CD4-positive, alpha-beta T cell treated with Interleukin-10 for 1 hour (primary cell): ENCODE data around the gene ACE.

Experiments used
- DNase-seq: peaks from one replicate; pipeline ENCODE4 v3.0.0-alpha.2; 2020

Gene ACE

GRCh38 chr17:63476854-63477479 lies at the start of gene ACE:
ACE (plus strand) TSS chr17:63477061; CDS start chr17:63477095, 34 bp downstream.
- DNase-seq = peak; percentile 53

- no peak for DNase-seq
These were observed 47.1 kb upstream of the ACE start for GRCh38 chr17:63429766-63430165.

DNA sequence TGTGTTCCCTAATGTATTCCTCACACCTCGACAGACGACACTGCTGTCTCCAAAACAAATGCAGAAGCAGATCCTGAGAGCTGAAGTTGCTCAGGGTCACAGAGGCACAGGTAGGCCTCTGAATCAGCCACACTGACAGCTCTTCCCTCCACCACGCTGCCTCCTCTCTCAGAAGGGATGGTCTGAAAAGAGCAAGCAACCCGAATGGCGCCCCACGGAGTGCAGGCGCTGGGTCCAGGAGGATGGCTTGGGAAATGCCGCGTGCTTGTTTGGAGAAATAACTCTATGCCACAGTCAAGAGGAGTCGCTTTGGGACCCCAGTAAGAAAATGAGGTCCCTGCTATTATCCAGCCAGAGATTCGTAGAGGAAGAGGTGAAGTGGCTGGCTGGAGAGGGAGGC lies 46.6 kb upstream of the ACE start:
- no peak for DNase-seq

GRCh38 chr17:63431618-63431938 lies 45.3 kb upstream of the ACE start:
- no peak for DNase-seq

GRCh38 chr17:63431939-63432804 lies 44.7 kb upstream of the ACE start:
- no peak for DNase-seq

- DNase-seq = no peak
These were observed 42.9 kb upstream of the ACE start for GRCh38 chr17:63433746-63434591.

- DNase-seq = peak; percentile 61
These were observed 41.8 kb upstream of the ACE start for GRCh38 chr17:63434951-63435571.

GRCh38 chr17:63435681-63436522 lies 41.0 kb upstream of the ACE start:
- DNase-seq = no peak

DNA sequence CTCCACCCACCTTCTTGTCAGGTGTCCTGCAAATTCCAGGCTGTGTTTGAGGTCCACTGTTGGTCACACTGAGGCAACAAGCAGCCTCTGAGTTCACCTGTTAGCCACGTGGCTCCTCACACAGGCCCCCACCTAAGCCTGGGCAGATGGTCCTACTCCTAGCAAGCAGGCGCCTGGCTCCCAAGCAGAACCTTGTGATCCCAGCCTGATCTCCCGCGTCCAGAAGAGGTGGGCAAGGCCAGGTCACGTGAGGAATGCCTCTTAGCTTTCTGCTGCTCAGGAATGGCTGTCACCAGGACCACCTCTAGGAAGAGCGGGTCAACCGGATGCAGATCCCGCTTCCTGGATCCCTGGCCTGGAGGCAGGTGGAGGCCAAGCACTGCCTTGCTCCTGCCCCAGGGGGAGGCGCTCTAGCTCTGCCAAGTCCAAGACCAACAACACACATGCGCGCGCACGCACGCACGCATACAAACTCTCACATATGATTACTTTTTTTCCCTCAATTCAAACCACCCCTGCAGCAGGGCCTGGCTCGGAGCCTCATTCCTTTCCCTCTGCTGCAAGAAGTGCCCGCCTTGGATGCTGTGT lies 40.2 kb upstream of the ACE start:
- DNase-seq = no peak

- DNase-seq = no peak
These were observed 39.4 kb upstream of the ACE start for GRCh38 chr17:63437287-63438091.

- no peak for DNase-seq
These were observed 38.5 kb upstream of the ACE start for GRCh38 chr17:63438092-63439051.

DNA sequence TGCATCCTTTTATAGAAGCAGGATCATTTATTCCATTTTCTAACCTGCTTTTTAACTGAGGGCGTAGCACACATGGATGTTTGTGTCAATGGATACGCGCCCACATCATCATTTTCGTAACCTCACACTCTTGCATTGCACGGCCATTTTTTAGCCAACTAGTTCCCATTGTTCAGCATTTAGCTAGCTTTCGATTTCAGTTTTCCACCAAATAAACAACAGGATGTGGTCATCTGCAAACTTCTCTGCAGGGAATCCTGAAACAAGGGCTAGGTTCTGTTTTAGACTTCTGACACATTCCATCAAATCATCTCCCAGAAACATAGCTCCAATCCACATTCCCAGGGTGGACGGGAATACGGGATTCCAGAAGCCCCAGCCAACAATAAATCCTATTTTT lies 37.2 kb upstream of the ACE start:
- peak; percentile 63 for DNase-seq

DNA sequence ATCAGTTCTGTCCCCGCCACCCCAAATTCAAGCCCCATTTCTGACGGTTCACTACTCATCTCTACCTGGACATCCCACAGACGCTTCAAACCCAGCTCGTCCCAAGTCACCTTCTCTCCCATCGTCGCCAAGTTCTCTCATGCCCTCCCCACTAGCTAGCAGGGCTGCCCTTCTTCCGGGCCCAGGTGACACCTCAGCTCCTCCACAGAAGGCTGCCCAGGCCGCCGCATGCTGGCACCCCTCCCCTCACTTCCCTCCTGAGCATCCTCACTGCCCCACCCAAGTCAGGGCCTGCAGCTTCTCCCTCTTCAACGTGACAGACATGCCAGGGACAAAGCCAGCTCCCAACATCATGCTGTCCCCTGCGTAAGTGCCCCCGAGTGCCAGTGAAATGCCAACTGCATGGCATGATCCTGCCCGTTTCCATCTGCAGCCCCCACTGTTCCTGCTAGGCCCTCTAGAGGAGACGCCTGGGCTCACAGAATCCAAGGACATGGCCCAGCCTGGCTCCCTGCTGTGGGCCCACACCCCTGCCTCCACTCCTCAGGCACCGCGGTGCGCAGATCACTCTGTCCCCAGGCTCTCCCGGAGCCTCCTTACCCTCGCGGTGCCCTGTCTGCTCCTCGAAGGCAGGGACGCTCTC lies 36.6 kb upstream of the ACE start:
- DNase-seq = peak; percentile 57

DNA sequence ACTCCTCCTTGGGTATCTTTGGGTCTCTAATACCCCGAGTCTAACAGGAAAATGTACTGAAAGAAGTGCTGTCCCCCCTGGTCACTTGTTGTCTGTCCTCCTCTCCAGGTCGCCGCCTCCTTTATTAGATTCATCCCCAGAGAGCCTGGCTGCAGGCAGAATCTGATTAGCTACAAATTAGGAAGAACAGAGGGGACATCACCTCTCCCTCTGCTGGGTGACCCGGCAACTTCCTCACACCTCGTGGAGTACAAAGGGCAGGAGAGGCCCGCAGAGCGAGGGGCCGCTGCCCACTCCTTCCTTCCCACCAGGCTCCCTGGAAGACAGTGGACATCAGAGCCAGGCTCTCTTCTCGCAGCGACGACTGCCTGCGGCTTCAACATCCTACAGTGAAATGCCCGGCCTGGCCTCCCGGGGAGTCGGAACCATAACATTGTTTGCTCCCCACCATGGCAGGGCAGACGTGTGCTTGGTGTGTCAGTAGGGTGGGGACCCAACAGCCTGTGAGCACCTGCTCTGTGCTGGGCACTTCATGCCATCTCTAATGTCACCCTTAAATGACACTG lies 36.0 kb upstream of the ACE start:
- DNase-seq = no peak

GRCh38 chr17:63441654-63442053 lies 35.2 kb upstream of the ACE start:
- no peak for DNase-seq

DNA sequence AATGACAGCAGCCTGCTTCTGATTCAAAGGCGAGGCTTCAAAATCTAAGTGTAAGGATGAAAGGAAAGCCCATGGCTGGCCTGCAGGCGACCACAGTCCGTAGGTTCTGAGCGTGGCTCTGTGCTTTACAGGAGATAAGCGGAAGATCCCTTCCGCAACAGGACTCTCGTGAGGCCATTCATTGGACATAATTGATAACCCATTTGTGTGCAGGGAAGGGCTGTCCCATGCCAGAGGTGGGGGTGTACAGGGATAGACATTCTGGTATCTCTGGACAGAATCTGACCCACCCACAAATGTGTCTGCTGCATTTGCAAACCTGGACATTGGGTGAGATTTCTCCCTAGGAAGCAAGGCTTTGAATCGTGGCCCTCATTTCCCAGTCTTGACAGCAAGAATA lies 34.8 kb upstream of the ACE start:
- no peak for DNase-seq

DNA sequence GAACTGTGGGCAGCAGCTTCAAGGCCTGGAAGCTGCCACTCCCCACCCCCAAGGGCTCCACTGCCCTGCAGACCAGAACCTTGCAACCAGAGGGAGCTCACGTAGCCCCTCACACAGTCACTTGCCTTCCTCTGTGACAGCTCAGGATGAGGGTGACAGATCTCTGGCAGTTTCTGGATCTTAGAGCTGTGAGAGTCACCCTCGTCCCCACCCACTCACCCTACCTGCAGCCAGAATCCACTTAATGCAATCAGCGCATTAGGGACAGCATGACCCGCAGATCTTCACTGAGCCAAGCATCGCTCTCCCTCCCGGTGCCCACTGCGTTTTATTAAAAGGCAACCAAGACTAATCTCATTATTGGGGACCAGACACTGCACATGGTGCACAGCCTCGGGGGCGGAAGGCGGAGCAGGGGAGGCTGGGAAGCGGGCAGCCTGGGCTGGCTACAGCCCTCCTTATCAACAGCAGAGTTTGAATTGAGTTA lies 34.3 kb upstream of the ACE start:
- DNase-seq = no peak

GRCh38 chr17:63443053-63443452 lies 33.8 kb upstream of the ACE start:
- no peak for DNase-seq

DNA sequence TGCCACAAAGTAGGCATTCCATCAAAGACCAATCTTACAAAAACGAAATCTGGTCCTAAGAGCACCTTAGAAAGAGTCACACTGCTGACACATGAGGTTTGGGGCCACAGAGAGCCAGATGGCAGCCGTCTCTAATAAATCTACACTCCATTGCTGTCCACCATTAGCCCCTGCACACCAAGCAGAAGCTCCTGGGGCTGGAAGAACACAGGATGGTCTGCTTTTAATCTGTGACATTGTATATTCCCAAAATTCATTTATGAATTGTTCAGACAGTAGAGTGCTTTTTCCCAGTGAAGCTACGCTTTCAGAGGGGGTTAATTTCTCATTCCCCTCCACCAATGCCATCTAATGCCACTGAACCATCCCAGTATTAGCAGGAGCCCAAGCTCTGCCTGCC lies 32.4 kb upstream of the ACE start:
- DNase-seq = no peak
